ENCODE measurements around the gene NSUN7. TPM values are rescaled to one million over a fixed set of nuclear protein-coding genes. Genes with fewer than 3 reads are reported as not detected.

NSUN7 gene
- total RNA-seq, 1 donor from 2014 or later, result 0.91 TPM

- intact Hi-C loops (cut with micrococcal nuclease), result loop anchor here (10.0 kb wide), 1 partner anchor 160 kb away; no protein-coding TSS in a partner anchor
- TF ChIP-seq CTCF (IDR thresholded peaks at IDR 0.05; ENCODE audit: borderline replicate concordance), result no peak
- peaks cover 3% of the 10 kb centered on the region for H3K27me3 ChIP-seq (ENCODE audit: low read depth)
- H3K4me1 ChIP-seq, result peaks cover 9% of the 10 kb centered on the region
- no peak for DNase-seq
- H3K9me3 ChIP-seq (replicated peaks), result no peaks in the 10 kb centered on the region
- no peak overlapping the region for H3K27ac ChIP-seq (replicated peaks)
- H3K4me3 ChIP-seq, result no peak overlapping the region
- H3K36me3 ChIP-seq, result no peaks in the 10 kb centered on the region
Observed at GRCh38 chr4:40734497-40734896, 15.3 kb upstream of the NSUN7 start.

- Histone ChIP-seq H3K27me3 (ENCODE audit: low read depth) (peaks cover 3% of the 10 kb centered on the region), H3K27ac (replicated peaks) (no peak overlapping the region), H3K9me3 (replicated peaks) (no peaks in the 10 kb centered on the region), H3K36me3 (no peaks in the 10 kb centered on the region), H3K4me1 (peaks cover 2% of the 10 kb centered on the region), H3K4me3 (no peak overlapping the region)
- no peak for DNase-seq
- intact Hi-C loops (cut with micrococcal nuclease), result loop anchor here (10.0 kb wide), 1 partner anchor 158 kb away; no protein-coding TSS in a partner anchor
- peak; percentile 44 for TF ChIP-seq CTCF (IDR thresholded peaks at IDR 0.05; ENCODE audit: borderline replicate concordance)
Observed at GRCh38 chr4:40736910-40737309, 12.8 kb upstream of the NSUN7 start.

GRCh38 chr4:40737879-40738278 is 11.9 kb upstream of the NSUN7 start:
- no peak for DNase-seq
- intact Hi-C loops (cut with micrococcal nuclease), result loop anchor here (10.0 kb wide), 1 partner anchor 157 kb away; no protein-coding TSS in a partner anchor
- Histone ChIP-seq H3K36me3 (no peaks in the 10 kb centered on the region), H3K27me3 (ENCODE audit: low read depth) (peaks cover 3% of the 10 kb centered on the region), H3K4me1 (no peaks in the 10 kb centered on the region), H3K4me3 (no peak overlapping the region), H3K27ac (replicated peaks) (no peak overlapping the region), H3K9me3 (replicated peaks) (no peaks in the 10 kb centered on the region)
- no peak for TF ChIP-seq CTCF (IDR thresholded peaks at IDR 0.05; ENCODE audit: borderline replicate concordance)

- H3K27ac ChIP-seq (replicated peaks), result no peak overlapping the region
Observed at GRCh38 chr4:40739347-40739746, 10.4 kb upstream of the NSUN7 start.

GRCh38 chr4:40744218-40744617 is 5.5 kb upstream of the NSUN7 start:
- Histone ChIP-seq H3K36me3 (no peaks in the 10 kb centered on the region), H3K4me3 (no peak overlapping the region), H3K4me1 (peaks cover 3% of the 10 kb centered on the region), H3K27me3 (ENCODE audit: low read depth) (peaks cover 12% of the 10 kb centered on the region), H3K9me3 (replicated peaks) (no peaks in the 10 kb centered on the region), H3K27ac (replicated peaks) (peak overlapping the region; percentile 40)
- no peak for DNase-seq
- no peak for TF ChIP-seq CTCF (IDR thresholded peaks at IDR 0.05; ENCODE audit: borderline replicate concordance)
- intact Hi-C loops (cut with micrococcal nuclease), result no loop called here

More at GRCh38 chr4:40739347-40739746, 10.4 kb upstream of the NSUN7 start:
- intact Hi-C loops (cut with micrococcal nuclease), result loop anchor here (10.0 kb wide), 1 partner anchor 155 kb away; no protein-coding TSS in a partner anchor
- Histone ChIP-seq H3K4me1 (peaks cover 3% of the 10 kb centered on the region), H3K27me3 (ENCODE audit: low read depth) (peaks cover 3% of the 10 kb centered on the region), H3K9me3 (replicated peaks) (no peaks in the 10 kb centered on the region), H3K4me3 (no peak overlapping the region), H3K36me3 (no peaks in the 10 kb centered on the region)
- DNase-seq, result no peak
- TF ChIP-seq CTCF (IDR thresholded peaks at IDR 0.05; ENCODE audit: borderline replicate concordance), result no peak
